ENCODE data around the gene FOXO6. TPM values are rescaled to one million over a fixed set of nuclear protein-coding genes. Genes with fewer than 3 reads are reported as not detected.
"Not testable (repeated sequence)": the region's sequence is repeated elsewhere in the genome, so short reads cannot be mapped to it uniquely, and the experiment has no call there.

The FOXO6 gene
- total RNA-seq, 4 donors from 2014 or later = 3.9 to 20.1 (median 7.6) TPM; not detected in 1

DNA sequence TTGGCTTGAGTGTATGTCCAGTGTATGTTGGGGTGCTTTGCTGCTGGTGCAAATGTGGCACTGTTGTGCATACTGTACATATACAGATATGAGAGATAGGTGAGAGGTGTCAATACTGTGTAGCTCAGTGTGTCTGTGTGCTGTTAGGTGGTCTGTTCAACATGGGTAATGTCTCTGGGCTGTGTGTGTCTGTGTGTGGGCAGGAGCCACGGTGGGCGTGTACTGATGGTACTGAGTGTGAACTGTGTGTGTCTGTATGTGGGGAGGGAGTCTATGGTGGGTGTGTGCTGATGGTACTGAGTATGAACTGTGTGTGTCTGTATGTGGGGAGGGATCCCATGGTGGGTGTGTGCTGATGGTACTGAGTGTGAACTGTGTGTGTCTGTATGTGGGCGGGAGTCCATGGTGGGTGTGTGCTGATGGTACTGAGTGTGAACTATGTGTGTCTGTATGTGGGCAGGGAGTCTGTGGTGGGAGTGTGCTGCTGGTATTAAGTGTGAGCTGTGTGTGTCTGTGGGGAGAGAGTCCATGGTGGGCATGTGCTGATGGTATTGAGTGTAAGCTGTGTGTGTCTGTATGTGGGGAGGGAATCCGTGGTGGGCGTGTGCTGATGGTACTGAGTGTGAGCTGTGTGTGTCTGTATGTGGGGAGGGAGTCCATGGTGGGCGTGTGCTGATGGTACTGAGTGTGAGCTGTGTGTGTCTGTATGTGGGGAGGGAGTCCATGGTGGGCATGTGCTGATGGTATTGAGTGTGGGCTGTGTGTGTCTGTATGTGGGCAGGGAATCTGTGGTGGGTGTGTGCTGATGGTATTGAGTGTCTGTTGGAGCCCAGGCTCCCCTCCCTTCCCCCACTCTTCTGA lies 32.2 kb upstream of the FOXO6 start:
- Histone ChIP-seq H3K9me3 (no peaks in the 10 kb centered on the region), H3K4me1 (no peaks in the 10 kb centered on the region), H3K4me3 (no peak overlapping the region), H3K27me3 (no peaks in the 10 kb centered on the region), H3K36me3 (no peaks in the 10 kb centered on the region), H3K27ac (no peak overlapping the region)
- no peak for DNase-seq
- intact Hi-C loops (cut with DNase I; ENCODE audit: low total_unique reads) = no loop called here
- TF ChIP-seq POLR2A (IDR thresholded peaks at IDR 0.05) = no peak
- TF ChIP-seq, protein P1, sequence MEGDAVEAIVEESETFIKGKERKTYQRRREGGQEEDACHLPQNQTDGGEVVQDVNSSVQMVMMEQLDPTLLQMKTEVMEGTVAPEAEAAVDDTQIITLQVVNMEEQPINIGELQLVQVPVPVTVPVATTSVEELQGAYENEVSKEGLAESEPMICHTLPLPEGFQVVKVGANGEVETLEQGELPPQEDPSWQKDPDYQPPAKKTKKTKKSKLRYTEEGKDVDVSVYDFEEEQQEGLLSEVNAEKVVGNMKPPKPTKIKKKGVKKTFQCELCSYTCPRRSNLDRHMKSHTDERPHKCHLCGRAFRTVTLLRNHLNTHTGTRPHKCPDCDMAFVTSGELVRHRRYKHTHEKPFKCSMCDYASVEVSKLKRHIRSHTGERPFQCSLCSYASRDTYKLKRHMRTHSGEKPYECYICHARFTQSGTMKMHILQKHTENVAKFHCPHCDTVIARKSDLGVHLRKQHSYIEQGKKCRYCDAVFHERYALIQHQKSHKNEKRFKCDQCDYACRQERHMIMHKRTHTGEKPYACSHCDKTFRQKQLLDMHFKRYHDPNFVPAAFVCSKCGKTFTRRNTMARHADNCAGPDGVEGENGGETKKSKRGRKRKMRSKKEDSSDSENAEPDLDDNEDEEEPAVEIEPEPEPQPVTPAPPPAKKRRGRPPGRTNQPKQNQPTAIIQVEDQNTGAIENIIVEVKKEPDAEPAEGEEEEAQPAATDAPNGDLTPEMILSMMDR (IDR thresholded peaks at IDR 0.05) = no peak

DNA sequence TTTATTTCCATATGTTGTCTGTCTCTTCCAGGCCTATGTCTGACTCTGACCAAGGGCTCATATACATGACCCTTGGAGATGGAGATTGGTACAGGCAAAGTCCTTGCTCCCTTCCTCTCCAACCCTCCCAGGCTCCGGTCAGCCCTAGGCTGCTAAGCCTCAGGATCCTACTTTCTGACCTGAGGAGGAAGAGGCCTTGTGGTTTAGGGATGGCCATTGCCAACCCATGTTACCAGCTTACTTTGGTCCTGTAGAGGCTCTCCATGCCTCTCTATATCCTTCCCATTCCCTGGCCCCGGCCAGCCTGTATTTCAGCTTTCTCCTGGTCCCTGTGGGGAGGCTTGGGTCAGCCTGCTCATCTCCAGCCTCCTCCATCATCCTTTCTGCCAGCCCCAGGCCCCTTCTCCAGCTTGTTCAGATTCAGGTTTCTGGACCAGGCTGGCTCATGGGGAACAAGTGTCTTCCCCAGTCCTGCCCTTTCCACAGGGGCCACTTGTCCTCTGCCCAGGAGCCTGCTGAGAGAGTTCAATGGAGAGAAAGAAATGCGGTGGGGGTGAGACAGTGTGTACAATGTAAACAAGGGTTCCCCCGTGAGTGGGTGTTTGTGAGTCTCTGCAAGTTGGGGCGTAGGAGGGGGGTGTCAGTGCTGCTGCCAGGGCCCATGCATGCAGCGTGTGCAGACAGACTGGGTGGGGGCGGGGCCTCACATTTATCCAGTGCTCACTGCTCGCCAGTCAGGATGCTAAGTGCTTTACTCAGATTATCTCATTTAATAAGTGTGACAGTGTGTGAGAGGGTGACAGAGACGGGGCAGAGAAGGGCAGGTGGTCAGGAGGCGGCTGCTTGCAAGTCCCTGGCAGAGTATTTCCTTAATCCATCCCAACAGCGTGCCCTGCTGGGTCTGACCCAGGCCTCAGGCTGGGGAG lies 31.3 kb upstream of the FOXO6 start:
- TF ChIP-seq POLR2A (IDR thresholded peaks at IDR 0.05) = no peak
- intact Hi-C loops (cut with DNase I; ENCODE audit: low total_unique reads) = no loop called here

DNA sequence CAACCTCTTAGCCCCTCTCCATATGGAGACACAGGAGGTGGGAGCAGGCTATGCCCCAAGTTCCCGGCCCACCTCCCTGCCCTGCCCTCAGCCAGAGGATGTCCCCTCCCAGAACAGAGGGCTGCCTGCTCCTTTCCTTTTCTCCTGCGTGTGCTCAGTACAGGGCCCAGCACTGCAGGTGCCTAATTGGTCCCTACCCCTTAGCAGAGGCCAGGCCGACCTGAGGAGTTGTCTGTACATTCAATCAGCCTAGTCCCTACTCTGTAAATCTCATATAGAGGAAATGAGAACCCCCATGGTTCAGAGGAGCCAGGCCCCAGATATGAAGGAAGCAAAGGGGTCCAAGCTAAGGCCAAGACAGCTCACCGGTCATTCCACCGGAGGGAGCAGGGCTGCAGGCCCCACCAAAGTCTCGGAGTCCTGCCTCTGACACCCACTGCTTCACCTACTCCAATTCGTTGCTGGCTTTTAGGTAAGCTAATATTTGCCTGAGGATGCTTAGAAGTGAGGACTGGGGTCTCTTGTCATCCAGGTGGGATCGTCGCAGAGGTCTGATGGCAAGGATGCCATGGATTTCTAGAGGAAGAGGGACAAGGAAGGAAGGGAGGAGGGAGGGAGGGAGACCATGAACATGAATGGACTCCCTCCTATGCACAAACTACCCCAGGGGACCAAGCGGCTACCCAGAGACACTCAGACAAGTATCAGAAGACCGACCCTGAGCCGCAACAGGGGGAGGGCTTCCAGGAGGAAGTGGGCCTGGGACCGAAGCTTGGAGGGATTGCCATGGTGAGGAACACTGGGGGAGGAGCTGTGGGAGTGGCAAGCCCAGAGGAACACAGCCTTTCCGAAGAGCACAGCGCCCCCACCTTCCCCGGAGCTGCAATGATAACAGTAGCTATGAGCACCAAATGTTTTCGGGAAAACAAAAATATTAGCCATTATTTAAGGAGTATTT lies 30.4 kb upstream of the FOXO6 start:
- Histone ChIP-seq H3K4me1 (no peaks in the 10 kb centered on the region), H3K36me3 (no peaks in the 10 kb centered on the region), H3K27me3 (no peaks in the 10 kb centered on the region), H3K4me3 (no peak overlapping the region), H3K9me3 (no peaks in the 10 kb centered on the region), H3K27ac (no peak overlapping the region)
- intact Hi-C loops (cut with DNase I; ENCODE audit: low total_unique reads) = no loop called here
- TF ChIP-seq, protein P1 (IDR thresholded peaks at IDR 0.05) = no peak
- TF ChIP-seq POLR2A (IDR thresholded peaks at IDR 0.05) = no peak
- no peak for DNase-seq

More for the DNA sequence above, 31.3 kb upstream of the FOXO6 start:
- no peaks in the 10 kb centered on the region for H3K9me3 ChIP-seq
- H3K4me1 ChIP-seq = no peaks in the 10 kb centered on the region
- H3K27ac ChIP-seq = no peak overlapping the region
- no peaks in the 10 kb centered on the region for H3K36me3 ChIP-seq
- H3K27me3 ChIP-seq = no peaks in the 10 kb centered on the region
- DNase-seq = no peak
- no peak overlapping the region for H3K4me3 ChIP-seq

GRCh38 chr1:41331546-41331917 lies 29.7 kb upstream of the FOXO6 start:
- Histone ChIP-seq H3K27ac (no peak overlapping the region), H3K27me3 (no peaks in the 10 kb centered on the region), H3K36me3 (no peaks in the 10 kb centered on the region), H3K4me3 (no peak overlapping the region), H3K9me3 (no peaks in the 10 kb centered on the region), H3K4me1 (no peaks in the 10 kb centered on the region)
- DNase-seq = no peak
- no peak for TF ChIP-seq POLR2A (IDR thresholded peaks at IDR 0.05)
- TF ChIP-seq, protein P1 (IDR thresholded peaks at IDR 0.05) = no peak
- intact Hi-C loops (cut with DNase I; ENCODE audit: low total_unique reads) = no loop called here

- H3K4me3 ChIP-seq; H3K27me3 ChIP-seq; H3K27ac ChIP-seq; H3K9me3 ChIP-seq; H3K4me1 ChIP-seq; intact Hi-C loops (cut with DNase I; ENCODE audit: low total_unique reads); H3K36me3 ChIP-seq; DNase-seq: not testable (repeated sequence)
Measured at GRCh38 chr1:41332161-41332560, 29.1 kb upstream of the FOXO6 start.
